ENCODE measurements around the gene S100PBP. TPM values are rescaled to one million over a fixed set of nuclear protein-coding genes. Genes with fewer than 3 reads are reported as not detected.

The S100PBP gene
- total and polyA plus RNA-seq, 2 of the 4 experiments (the other 2 are of a cell fraction) = 13.9 to 20.3 TPM

DNA sequence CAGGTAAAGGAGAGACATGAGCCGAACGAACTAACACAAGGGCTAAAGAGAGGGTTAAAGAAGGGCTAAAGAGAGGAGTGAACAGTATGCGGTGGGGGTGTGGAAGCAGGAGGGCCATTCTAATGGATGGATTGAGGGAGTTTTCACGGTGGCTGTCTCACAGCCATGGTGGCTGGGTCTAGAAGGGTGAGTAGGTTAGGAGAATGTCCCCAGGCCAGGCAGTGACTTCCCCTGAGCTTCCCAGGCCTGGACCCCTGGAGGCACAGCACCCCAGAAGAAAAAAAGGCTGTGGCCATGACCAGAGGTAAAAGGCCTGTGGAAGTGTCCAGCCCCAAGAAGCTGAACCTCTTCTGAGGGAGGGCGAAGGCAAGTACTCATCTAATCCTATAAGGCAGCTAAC lies 49.7 kb downstream of the S100PBP start:
- Histone ChIP-seq H4K20me1 (ENCODE audit: insufficient read depth, low read length) (peaks cover 7% of the 10 kb centered on the region), H3K4me3 (ENCODE audit: insufficient read depth, low read depth, low read length) (no peak overlapping the region), H3K9me1 (ENCODE audit: insufficient read depth, low read length) (peaks cover 5% of the 10 kb centered on the region; the same call in 1 of the 2 replicates), H3K23ac (ENCODE audit: low read depth, low read length) (no peak overlapping the region), H2AK9ac (replicated peaks; ENCODE audit: low read depth, low read length, poor library complexity) (no peak overlapping the region), H3K18ac (ENCODE audit: low read depth, low read length) (no peak overlapping the region), H3K27ac (ENCODE audit: insufficient read depth, low read length) (no peak overlapping the region), H3K36me3 (ENCODE audit: control insufficient read depth, insufficient read depth, low read length) (peaks cover 13% of the 10 kb centered on the region; the same call in 1 of the 2 replicates), H3K27me3 (ENCODE audit: control insufficient read depth, insufficient read depth, low read length) (peaks cover 14% of the 10 kb centered on the region), H2BK20ac (ENCODE audit: low read depth, low read length) (no peak overlapping the region), H2BK15ac (ENCODE audit: low read depth, low read length) (no peak overlapping the region), H3K4me2 (ENCODE audit: low read depth, low read length) (no peak overlapping the region), H3K56ac (ENCODE audit: extremely low read depth, insufficient read depth, low read length) (no peak overlapping the region), H2AK5ac (ENCODE audit: low read depth, low read length) (no peak overlapping the region), H3K9ac (ENCODE audit: low read depth, low read length) (no peak overlapping the region), H2BK120ac (ENCODE audit: low read depth, low read length) (no peak overlapping the region), H2AFZ (replicated peaks; ENCODE audit: low read length, poor library complexity) (no peak overlapping the region), H2BK5ac (ENCODE audit: low read depth, low read length, poor library complexity, severe bottlenecking) (no peak overlapping the region), H3K14ac (replicated peaks; ENCODE audit: low read depth, low read length) (no peak overlapping the region), H4K91ac (ENCODE audit: insufficient read depth, low read depth, low read length) (no peak overlapping the region), H4K8ac (ENCODE audit: low read depth in 2 of 2, low read length in 2 of 2) (no peak overlapping the region), H4K5ac (ENCODE audit: low read depth, low read length) (no peak overlapping the region), H3K79me1 (ENCODE audit: low read depth in 1 of 2, low read length in 2 of 2) (no peaks in the 10 kb centered on the region), H3K4me1 (ENCODE audit: control insufficient read depth, insufficient read depth, low read length) (peaks cover 4% of the 10 kb centered on the region; the same call in 1 of the 2 replicates), H3K9me3 (ENCODE audit: control insufficient read depth, insufficient read depth, low read length) (no peaks in the 10 kb centered on the region), H3K4ac (ENCODE audit: low read depth, low read length) (no peak overlapping the region)
- ChIA-PET POLR2A (ENCODE audit: unreplicated experiment) (no interaction called here), CTCF (interaction anchor here (0.6 kb wide), 1 partner anchor 316 kb away, joined by 3 read pairs; no protein-coding TSS in a partner anchor)
- dilution Hi-C loops (cut with HindIII; ENCODE audit: low sequenced_read_pairs, unreplicated experiment) = no loop called here
- in situ Hi-C loops (cut with MboI; ENCODE audit: low sequenced_read_pairs) = no loop called here
- ATAC-seq (ENCODE audit: low read depth) (no peak), DNase-seq (no peak)
- intact Hi-C loops (cut with micrococcal nuclease) = no loop called here
- BruUV-seq (replicated peaks) = no TSS peak
- 50% methylated on average over 1 of the region's 5 CpGs; no CpG with 5 or more reads in 1 of the 2 experiments for WGBS, 2 experiments (ENCODE audit: extremely low coverage in 2 of 2, insufficient read length in 1 of 2)
- TF ChIP-seq RCOR1 (IDR thresholded peaks at IDR 0.05; ENCODE audit: insufficient replicate concordance, low read length) (no peak), MAFK (IDR thresholded peaks at IDR 0.05; ENCODE audit: low read depth, low read length) (no peak)
